PC-3 (cell line): Measurements from ENCODE around the gene LRRC61.

Source experiments
- CTCF ChIP-seq: fragments of 300-600 bp; sonication (generic); conservative IDR thresholded peaks from 2 replicates; pipeline ENCODE4 v1.5.1; 2017; ENCODE audit warnings: antibody characterized with exemption, low read depth, mild to moderate bottlenecking, low read length
- EZH2 ChIP-seq: fragments of 300-600 bp; sonication (generic); IDR thresholded peaks from one replicate; pipeline ENCODE4 v1.6.1; 2017; ENCODE audit warnings: antibody characterized with exemption, mild to moderate bottlenecking, low read length; ENCODE audit not compliant: unreplicated experiment
- EZH2phosphoT487 ChIP-seq: fragments of 300-600 bp; sonication (generic); IDR thresholded peaks from 2 replicates; pipeline ENCODE4 v1.6.1; 2018; ENCODE audit warnings: mild to moderate bottlenecking, antibody characterized with exemption, low read length, borderline replicate concordance

DNA sequence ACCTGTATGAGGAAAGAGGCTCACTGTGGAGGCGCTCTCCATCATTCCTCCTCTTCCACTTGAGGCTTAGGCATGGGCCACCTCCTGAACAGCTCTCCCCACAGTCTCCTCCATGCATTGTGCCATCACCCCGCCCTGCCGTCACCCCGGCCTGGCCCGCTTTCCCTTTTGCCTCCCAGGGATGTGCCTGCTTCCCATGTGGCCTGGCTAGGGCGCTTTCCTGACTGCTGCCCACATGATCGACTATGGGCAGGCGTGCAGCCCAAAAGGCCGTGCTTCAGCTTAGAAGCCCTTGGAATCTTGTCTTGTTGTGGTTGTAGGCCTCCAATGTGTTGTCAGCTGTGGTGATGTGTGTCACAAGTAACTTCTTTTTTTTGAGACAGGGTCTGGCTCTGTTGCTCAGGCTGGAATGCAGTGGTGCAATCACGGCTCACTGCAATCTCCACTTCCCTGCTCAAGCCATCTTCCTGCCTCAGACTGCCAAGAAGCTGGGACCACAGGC, 2.0 kb downstream of the LRRC61 start:
- TF ChIP-seq CTCF (no peak), EZH2 (no peak), EZH2phosphoT487 (no peak)
